Spinal cord (tissue), 10 donors: Measurements from ENCODE around the gene KRIT1. TPM values are rescaled to one million over a fixed set of nuclear protein-coding genes. Genes with fewer than 3 reads are reported as not detected.
"Not testable (repeated sequence)": the region's sequence is repeated elsewhere in the genome, so short reads cannot be mapped to it uniquely, and the experiment has no call there.

ENCODE experiments used
- DNase-seq, 6 donors: peaks; one replicate each; pipeline versions ENCODE4 v3.0.0 to v3.0.0-alpha.2; 2013 to 2015; ENCODE audit warnings: low spot score in 6 of 6, low read depth in 4 of 6
- H3K27ac ChIP-seq: one replicate; pipeline ENCODE4 v1.5.1; 2013; ENCODE audit warnings: low read depth, low read length, control low read depth
- H3K27me3 ChIP-seq: one replicate; pipeline ENCODE4 v1.6.1; 2013; ENCODE audit warnings: low read length; ENCODE audit not compliant: control insufficient read depth, insufficient read depth
- H3K36me3 ChIP-seq: one replicate; pipeline ENCODE4 v1.6.1; 2013; ENCODE audit warnings: low read length; ENCODE audit not compliant: control insufficient read depth, insufficient read depth
- H3K4me1 ChIP-seq: one replicate; pipeline ENCODE4 v1.6.1; 2013; ENCODE audit warnings: low read length; ENCODE audit not compliant: control insufficient read depth, insufficient read depth
- H3K4me3 ChIP-seq: one replicate; pipeline ENCODE4 v1.5.1; 2013; ENCODE audit warnings: low read depth, low read length, control low read depth
- H3K9me3 ChIP-seq: one replicate; pipeline ENCODE4 v1.6.1; 2013; ENCODE audit warnings: low read length; ENCODE audit not compliant: control insufficient read depth, insufficient read depth
- WGBS: methylation state at CpG from one replicate; pipeline ENCODE4 v1.1.5; 2013; ENCODE audit warnings: missing lambda C conversion rate; ENCODE audit not compliant: insufficient coverage; 5-methylcytosine and 5-hydroxymethylcytosine counted together
- polyA plus RNA-seq, 2 donors: library from polyadenylated mRNA; unstranded; fragments of 120-200 nt; gene quantifications; one replicate each; pipeline ENCODE4 v1.2.1, GENCODE V29; 2013; ENCODE audit not compliant: insufficient read length in 2 of 2
- total RNA-seq, 2 donors: library from RNA; depleted of rRNA in 1 of 2; stranded (reverse); fragments of 120-200 nt in 1 of 2; fragments of >200 nt in 1 of 2; gene quantifications; one replicate each; pipeline versions ENCODE4 v1.2.3 to v1.2.4, GENCODE V29; 2013 to 2014
- donor health status: healthy.

KRIT1 gene
- total and polyA plus RNA-seq, 4 donors: 26.1 to 72.5 (median 42.3) TPM

GRCh38 chr7:92226981-92227380 is 18.7 kb downstream of the KRIT1 start:
- Histone ChIP-seq H3K27me3 (no peaks in the 10 kb centered on the region), H3K9me3 (no peaks in the 10 kb centered on the region), H3K4me3 (no peak overlapping the region), H3K4me1 (no peaks in the 10 kb centered on the region), H3K36me3 (peaks cover 16% of the 10 kb centered on the region), H3K27ac (no peak overlapping the region)
- DNase-seq: no peak
- WGBS: 92% methylated on average over 2 of the region's 4 CpGs

- Histone ChIP-seq H3K27me3 (no peaks in the 10 kb centered on the region), H3K4me1 (no peaks in the 10 kb centered on the region), H3K9me3 (no peaks in the 10 kb centered on the region), H3K27ac (no peak overlapping the region), H3K36me3 (peaks cover 30% of the 10 kb centered on the region), H3K4me3 (no peak overlapping the region)
- no CpG with 5 or more reads among the region's 3 CpGs for WGBS
- no peak for DNase-seq
These were observed 23.9 kb downstream of the KRIT1 start for GRCh38 chr7:92221766-92222165.

DNA sequence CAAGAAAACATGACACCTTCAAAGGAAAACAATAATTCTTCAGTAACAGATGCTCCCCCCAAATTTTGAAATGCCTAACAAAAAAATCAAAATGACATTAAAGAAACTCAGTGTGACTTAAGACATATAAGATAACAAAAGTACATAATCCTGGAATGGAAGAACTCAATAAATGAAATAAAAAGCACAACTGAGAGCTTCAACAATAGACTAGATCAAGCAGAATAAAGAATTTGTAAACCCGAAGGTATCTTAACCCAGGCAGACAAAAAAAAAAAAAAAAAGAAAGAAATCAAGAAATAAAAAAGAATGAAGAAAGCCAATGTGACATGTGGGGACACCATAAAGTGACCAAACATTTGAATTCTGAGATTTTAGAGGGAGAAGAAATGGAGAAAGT is 39.0 kb downstream of the KRIT1 start:
- Histone ChIP-seq H3K4me3 (no peak overlapping the region), H3K4me1 (no peaks in the 10 kb centered on the region), H3K36me3 (peaks cover 28% of the 10 kb centered on the region), H3K9me3 (no peaks in the 10 kb centered on the region), H3K27me3 (no peaks in the 10 kb centered on the region), H3K27ac (no peak overlapping the region)
- no CpG with 5 or more reads among the region's 1 CpG for WGBS
- no peak for DNase-seq

GRCh38 chr7:92205987-92206386 is 39.7 kb downstream of the KRIT1 start:
- Histone ChIP-seq H3K4me1 (no peaks in the 10 kb centered on the region), H3K9me3 (no peaks in the 10 kb centered on the region), H3K27ac (no peak overlapping the region), H3K27me3 (no peaks in the 10 kb centered on the region), H3K4me3 (no peak overlapping the region), H3K36me3 (peaks cover 22% of the 10 kb centered on the region)
- 100% methylated on average over 3 of the region's 3 CpGs for WGBS
- no peak for DNase-seq

GRCh38 chr7:92200791-92201190 is 44.9 kb downstream of the KRIT1 start:
- H3K4me1 ChIP-seq: no peaks in the 10 kb centered on the region
- H3K27ac ChIP-seq: no peak overlapping the region
- no peak overlapping the region for H3K4me3 ChIP-seq
- WGBS: no CpG with 5 or more reads among the region's 1 CpG
- no peaks in the 10 kb centered on the region for H3K9me3 ChIP-seq
- no peaks in the 10 kb centered on the region for H3K27me3 ChIP-seq
- DNase-seq: no peak
- H3K36me3 ChIP-seq: peaks cover 16% of the 10 kb centered on the region

DNA sequence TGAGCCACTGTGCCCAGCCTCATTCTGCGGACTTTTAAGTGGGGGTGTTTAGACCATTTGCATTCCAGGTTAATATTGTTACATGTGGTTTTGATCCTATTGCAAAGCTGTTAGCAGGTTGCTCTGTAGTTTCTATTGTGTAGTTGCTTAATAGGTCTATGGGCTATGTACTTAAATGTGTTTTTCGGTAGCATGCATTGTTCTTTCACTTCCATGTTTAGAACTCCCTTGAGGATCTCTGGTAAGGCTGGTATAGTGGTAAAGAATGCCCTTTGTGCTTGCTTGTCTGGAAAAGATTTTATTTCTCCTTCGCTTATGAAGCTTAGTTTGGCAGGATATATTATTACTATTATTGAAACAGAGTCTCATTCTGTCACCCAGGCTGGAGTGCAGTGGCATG is 53.4 kb downstream of the KRIT1 start:
- peaks cover 8% of the 10 kb centered on the region for H3K9me3 ChIP-seq
- no peaks in the 10 kb centered on the region for H3K4me1 ChIP-seq
- H3K4me3 ChIP-seq: no peak overlapping the region
- H3K36me3 ChIP-seq: peaks cover 3% of the 10 kb centered on the region
- WGBS: 100% methylated on average over 1 of the region's 3 CpGs
- H3K27me3 ChIP-seq: no peaks in the 10 kb centered on the region
- no peak overlapping the region for H3K27ac ChIP-seq
- no peak for DNase-seq

- H3K27me3 ChIP-seq, DNase-seq, H3K4me1 ChIP-seq, H3K27ac ChIP-seq, H3K36me3 ChIP-seq, H3K9me3 ChIP-seq, H3K4me3 ChIP-seq: not testable (repeated sequence)
- 95% methylated on average over 15 of the region's 15 CpGs for WGBS
These were observed 56.5 kb downstream of the KRIT1 start for GRCh38 chr7:92189246-92189645.

DNA sequence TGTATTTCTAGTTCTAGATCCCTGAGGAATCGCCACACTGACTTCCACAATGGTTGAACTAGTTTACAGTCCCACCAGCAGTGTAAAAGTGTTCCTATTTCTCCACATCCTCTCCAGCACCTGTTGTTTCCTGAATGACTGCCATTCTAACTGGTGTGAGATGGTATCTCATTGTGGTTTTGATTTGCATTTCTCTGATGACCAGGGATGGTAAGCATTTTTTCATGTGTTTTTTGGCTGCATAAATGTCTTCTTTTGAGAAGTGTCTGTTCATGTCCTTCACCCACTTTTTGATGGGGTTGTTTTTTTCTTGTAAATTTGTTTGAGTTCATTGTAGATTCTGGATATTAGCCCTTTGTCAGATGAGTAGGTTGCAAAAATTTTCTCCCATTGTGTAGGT is 61.4 kb downstream of the KRIT1 start:
- DNase-seq, H3K36me3 ChIP-seq, H3K27ac ChIP-seq, H3K9me3 ChIP-seq, H3K27me3 ChIP-seq, H3K4me1 ChIP-seq, H3K4me3 ChIP-seq: not testable (repeated sequence)
- WGBS: no CpG with 5 or more reads among the region's 1 CpG

DNA sequence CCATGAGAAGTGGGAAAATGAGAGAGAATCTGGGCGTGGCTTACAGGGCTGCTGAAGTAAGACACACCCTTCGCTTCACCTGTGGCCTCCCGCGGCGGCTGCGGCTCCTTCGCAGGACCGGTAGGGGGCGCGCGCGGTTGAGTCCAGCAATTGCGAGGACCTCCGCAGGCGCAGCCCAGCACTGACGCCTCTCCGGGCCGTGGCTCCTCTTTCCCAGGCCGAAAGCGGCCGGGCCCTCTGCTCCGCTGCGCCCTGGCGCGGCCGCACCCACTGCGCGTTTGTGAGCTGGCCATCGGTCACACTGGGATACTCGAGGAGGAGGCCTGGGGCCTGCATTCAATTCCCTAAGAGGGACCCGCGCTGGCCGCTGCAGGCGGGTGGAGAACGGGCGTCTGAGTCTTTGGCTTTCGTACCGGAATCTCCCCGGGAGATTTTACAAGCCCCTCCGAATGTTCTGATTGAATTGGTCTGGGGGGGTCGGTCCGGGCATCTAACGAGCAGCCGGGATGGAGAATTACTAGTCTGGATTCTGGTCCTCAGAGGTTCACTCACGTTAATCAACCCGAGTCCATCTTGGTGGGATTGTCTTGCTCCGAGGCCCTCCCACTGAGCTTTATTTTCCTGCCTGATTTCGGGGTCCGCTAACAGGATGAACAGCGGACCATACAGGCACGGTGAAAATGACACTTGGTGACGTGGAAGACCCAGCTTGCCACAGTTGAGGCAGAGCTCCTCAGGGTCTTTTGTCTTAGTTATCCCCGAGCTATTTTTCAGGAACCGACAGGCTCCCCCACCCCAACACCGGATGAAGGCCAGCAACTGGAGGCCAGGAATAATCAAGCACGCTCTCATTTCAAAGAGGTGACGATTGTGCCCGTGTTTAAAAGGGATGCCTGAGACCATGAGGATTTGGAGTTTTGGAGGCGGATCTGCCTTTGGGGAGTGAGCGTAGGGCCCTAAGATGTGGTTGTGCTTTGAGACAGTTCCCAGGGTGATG is 66.5 kb downstream of the KRIT1 start, which contains the start of gene LRRD1:
TSS of gene LRRD1 (minus strand) at position 215 of the 997 bp plus-strand sequence. CDS start 13,940 bp downstream, outside the sequence.
- Histone ChIP-seq H3K4me1 (peaks cover 7% of the 10 kb centered on the region), H3K27ac (peak within 1 kb of the TSS; percentile 91), H3K9me3 (peaks cover 4% of the 10 kb centered on the region), H3K4me3 (peak within 1 kb of the TSS; percentile 54), H3K36me3 (no peaks in the 10 kb centered on the region), H3K27me3 (no peaks in the 10 kb centered on the region)
- 1% methylated on average over 55 of the region's 60 CpGs for WGBS
- peak; percentile 67 to 95 (median 72) for DNase-seq

DNA sequence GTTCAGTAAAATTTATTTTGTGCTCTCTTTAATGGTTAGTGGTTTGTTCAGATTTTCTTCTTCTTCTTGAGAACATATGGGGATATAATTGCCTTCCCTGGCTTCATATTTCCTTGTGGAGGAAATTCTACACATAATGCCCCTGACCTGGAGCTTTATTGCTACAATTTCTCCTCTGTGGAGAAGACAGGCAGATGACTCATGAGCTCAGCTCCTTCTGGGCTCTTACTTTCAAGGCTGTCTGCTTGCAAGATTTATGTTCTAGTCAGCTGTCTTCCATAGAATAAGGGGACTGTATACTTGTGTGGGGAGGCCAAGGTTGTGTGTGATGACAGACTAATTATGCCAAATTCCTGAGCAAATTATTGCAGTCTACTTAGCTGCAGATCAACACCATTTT is 68.4 kb downstream of the KRIT1 start:
- no peaks in the 10 kb centered on the region for H3K9me3 ChIP-seq
- H3K36me3 ChIP-seq: no peaks in the 10 kb centered on the region
- peak in 2 of 6 donors; percentile 6 to 53 for DNase-seq
- no peaks in the 10 kb centered on the region for H3K27me3 ChIP-seq
- H3K4me1 ChIP-seq: peaks cover 7% of the 10 kb centered on the region
- H3K4me3 ChIP-seq: no peak overlapping the region
- H3K27ac ChIP-seq: no peak overlapping the region
